ENCODE results near the gene ZSCAN16.
"Not testable (repeated sequence)": the region's sequence is repeated elsewhere in the genome, so short reads cannot be mapped to it uniquely, and the experiment has no call there.

Gene ZSCAN16

DNA sequence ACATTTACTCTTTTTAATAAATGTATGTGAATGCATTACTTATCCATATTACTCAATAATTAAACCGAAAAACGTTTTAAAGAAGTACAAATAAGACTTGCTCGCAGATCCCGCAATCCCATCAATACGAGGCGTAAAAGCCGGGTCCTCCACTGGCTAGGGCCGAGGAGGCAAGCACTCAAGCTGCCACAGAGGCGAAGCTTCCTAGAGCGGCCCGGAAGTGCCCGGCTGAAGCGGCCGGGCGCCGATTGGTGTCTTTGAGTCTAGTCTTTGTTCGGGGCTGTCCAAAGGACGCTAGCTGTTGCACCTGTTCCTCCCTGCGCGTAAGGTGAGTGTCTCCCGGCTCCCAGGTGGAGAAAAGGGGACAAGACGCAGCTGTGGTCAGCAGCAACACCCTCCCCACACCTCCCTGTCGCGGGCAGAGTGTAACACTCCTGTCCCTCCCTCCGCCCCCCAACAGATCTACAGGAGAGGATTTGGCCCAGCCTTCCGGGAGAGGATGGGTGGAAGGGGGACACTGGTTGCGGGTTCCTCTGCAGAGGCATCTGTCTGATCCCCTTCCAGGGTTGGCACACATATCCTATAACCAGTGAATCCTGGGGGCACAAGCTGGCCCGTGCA lies at the start of gene ZSCAN16:
Gene ZSCAN16 (plus strand): TSS at position 260 of the 621 bp plus-strand sequence. CDS start 835 bp downstream, outside the sequence.
- DNase-seq (ENCODE audit: low read depth in 2 of 2, low spot score in 1 of 2) = peak; percentile 33 to 49

DNA sequence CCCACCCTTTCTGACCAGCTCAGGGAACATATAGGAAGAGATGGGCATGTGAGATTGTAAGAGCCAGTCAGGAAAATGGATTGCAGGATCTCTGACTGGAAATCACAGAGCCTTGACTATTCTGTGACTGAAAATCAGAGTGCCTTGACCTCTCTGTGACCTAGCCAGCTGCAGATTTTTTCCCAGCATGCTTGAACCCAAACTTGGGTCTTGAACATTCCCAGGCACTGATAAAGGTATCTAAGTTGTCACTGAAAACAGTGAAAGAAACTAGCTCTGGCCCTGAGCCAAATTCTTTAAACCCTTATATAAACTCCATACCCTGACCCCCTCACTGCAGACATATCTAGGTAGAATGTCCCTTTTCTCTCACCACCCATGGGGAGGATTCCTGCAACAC lies 46.4 kb upstream of the ZSCAN16 start:
- DNase-seq (ENCODE audit: low read depth in 2 of 2, low spot score in 1 of 2) = no peak

DNA sequence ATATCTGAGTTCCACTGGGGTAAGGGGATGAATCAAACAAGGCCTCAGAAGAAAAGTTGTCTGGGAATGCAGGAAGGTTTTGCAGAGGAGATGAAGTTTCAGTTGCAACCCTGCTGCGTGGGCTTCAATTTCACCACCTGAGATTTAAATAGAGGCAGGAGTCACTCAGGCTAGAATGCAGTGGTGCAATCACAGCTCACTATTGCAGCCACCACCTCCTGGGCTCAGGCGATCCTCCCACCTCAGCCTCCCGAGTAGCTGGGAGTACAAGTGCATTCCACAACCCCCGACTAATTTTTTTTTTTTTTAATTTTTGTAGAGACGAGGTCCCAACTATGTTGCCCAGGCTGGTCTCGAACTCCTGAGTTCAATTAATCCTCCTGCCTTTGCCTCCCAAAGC lies 45.6 kb upstream of the ZSCAN16 start:
- DNase-seq (ENCODE audit: low read depth in 2 of 2, low spot score in 1 of 2) = no peak

DNA sequence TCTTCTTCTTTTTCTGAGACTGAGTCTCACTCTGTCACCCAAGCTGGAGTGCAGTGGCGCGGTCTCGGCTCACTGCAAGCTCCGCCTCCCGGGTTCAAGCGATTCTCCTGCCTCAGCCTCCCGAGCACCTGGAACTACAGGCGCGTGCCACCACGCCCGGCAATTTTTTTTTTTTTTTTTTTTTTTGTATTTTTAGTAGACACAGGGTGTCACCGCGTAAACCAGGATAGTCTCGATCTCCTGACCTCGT lies 44.1 kb upstream of the ZSCAN16 start, which contains the start of gene ZNF165:
Gene ZNF165 (plus strand): TSS at position 188 of the 250 bp plus-strand sequence. CDS start 4,913 bp downstream, outside the sequence.
- not testable (repeated sequence) for DNase-seq (ENCODE audit: low read depth in 2 of 2, low spot score in 1 of 2)

DNA sequence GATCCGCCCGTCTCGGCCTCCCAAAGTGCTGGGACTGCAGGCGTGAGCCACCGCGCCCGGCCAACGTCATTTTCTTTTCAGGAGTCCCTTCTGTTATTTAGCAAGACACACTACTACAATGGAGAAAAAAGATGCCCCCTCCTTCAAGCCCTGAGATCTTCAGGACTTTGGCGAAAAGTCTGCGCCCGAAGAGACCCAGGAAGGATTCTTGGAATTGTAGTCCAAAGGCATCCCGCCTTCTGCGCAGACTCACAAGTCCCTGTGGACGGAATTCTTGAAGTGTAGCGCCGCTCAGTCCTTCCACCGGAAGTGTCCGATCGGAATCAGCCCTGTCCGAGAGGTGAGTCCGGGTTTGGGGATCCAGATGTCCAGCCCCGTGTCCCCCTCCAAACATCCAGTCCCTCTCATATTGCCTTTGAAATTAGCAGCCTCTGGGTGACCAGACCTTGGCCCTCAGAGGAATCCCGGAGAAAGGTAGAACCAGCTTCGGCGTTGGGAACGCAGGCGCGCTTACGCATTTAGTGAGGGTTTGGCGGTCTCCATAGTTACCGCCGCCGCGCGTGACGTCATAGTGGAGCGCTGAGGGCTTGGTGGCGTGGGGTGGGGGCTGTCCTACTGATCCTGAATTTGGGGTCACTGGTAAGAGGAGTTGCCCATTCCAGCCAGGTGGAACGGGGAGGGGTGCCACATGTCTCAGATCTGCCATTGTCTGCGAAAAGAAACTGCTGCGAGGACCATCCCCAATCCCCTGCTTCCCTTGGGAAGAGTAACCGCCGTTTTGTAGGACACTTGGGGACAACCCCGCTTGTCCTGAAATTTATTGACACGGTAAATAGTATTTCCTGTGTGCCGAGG lies 43.6 kb upstream of the ZSCAN16 start:
- DNase-seq (ENCODE audit: low read depth in 2 of 2, low spot score in 1 of 2) = peak; percentile 80 to 87

DNA sequence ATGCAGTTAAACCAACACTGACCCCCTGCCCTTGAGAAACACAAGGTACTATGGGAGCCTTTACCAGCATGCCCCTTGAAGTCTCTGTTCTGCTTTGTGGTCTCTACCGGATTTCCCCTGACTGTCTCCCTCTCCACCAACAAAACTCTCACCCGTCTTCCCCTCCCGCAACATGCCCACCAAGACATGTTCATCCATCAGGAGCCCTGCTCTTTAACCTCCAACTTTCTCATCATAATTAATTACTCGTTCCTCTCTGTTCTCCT lies 43.0 kb upstream of the ZSCAN16 start:
- no peak for DNase-seq (ENCODE audit: low read depth in 2 of 2, low spot score in 1 of 2)

DNA sequence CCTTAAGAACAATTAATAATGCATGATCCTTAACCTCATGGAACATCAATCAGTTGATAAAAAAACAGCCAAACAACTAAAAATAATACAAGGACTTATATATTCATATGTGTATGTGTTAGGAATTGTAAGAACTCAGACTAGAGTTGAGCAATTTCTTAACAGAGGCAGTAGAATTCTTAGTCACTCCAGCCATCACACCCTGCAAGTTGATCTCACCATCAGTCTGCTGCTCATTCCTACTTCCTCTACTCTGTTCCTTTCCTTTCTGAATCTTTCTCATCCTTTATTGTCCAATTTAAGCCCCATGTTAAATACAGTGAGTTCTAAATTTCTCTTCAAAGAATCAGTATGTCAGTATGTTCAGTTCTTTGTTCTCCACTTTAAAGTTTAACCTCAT lies 41.5 kb upstream of the ZSCAN16 start:
- DNase-seq (ENCODE audit: low read depth in 2 of 2, low spot score in 1 of 2) = no peak

DNA sequence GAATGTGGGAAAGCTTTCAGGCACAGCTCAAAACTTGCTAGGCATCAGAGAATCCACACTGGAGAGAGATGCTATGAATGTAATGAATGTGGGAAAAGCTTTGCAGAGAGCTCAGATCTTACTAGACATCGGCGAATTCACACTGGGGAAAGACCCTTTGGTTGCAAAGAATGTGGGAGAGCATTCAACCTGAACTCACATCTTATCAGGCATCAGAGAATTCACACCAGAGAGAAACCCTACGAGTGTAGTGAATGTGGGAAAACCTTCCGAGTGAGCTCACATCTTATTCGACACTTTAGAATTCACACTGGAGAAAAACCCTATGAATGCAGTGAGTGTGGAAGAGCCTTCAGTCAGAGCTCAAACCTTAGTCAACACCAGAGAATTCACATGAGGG lies 35.4 kb upstream of the ZSCAN16 start:
- no peak for DNase-seq (ENCODE audit: low read depth in 2 of 2, low spot score in 1 of 2)

DNA sequence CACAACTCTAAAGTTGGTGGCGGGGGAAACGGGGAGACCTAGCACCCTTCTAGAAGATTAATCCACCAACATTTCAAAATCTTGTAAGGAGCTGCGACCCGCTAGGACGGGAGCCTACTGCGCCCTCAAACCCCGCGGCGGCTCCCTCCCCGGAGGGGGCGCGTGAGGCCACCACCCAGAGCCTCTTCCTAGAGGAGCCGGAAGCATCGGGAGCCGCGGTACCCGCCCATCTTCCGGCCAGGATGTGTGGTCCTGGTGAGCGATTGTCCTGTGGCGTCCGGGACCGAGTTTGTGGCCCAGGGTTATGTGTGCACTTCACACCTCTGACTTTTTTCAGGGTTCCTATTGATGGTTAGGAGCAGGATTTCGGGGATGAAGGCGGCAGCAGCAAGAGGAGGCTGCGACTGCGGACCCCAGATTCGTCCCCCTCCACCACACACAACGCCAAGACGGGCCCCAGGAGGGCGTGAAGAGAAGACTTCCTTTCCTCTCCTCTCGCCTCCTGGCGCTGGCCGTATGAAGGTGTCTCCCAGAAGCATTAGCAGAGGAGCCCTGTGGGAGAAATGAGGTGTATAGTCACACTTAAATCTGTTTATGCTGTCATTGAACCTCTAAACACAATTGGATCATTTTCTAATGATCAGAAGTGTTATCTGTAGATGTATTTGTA lies 33.4 kb upstream of the ZSCAN16 start:
- DNase-seq (ENCODE audit: low read depth in 2 of 2, low spot score in 1 of 2) = no peak

DNA sequence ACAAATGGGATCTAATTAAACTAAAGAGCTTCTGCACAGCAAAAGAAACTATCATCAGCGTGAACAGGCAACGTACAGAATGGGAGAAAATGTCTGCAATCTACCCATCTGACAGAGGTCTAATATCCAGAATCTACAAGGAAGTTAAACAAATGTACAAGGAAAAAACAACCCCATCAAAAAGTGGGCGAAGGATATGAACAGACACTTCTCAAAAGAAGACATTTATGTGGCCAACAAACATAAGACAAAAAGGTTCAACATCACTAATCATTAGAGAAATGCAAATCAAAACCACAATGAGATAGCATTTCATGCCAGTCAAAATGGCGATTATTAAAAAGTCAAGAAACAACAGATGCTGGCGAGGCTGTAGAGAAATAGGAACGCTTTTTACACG lies 22.2 kb upstream of the ZSCAN16 start:
- not testable (repeated sequence) for DNase-seq (ENCODE audit: low read depth in 2 of 2, low spot score in 1 of 2)

DNA sequence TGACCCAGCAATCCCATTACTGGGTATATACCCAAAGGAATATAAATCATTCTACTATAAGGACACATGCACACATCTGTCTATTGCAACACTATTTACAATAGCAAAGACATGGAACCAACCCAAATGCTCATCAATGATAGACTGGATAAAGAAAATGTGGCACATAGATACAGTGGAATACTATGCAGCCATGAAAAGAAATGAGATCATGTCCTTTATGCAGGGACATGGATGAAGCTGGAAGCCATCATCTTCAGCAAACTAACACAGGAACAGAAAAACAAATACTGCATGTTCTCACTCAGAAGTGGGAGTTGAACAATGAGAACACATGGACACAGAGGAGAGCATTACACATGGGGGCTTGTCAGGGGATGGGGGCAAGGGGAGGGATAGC lies 21.7 kb upstream of the ZSCAN16 start:
- not testable (repeated sequence) for DNase-seq (ENCODE audit: low read depth in 2 of 2, low spot score in 1 of 2)

DNA sequence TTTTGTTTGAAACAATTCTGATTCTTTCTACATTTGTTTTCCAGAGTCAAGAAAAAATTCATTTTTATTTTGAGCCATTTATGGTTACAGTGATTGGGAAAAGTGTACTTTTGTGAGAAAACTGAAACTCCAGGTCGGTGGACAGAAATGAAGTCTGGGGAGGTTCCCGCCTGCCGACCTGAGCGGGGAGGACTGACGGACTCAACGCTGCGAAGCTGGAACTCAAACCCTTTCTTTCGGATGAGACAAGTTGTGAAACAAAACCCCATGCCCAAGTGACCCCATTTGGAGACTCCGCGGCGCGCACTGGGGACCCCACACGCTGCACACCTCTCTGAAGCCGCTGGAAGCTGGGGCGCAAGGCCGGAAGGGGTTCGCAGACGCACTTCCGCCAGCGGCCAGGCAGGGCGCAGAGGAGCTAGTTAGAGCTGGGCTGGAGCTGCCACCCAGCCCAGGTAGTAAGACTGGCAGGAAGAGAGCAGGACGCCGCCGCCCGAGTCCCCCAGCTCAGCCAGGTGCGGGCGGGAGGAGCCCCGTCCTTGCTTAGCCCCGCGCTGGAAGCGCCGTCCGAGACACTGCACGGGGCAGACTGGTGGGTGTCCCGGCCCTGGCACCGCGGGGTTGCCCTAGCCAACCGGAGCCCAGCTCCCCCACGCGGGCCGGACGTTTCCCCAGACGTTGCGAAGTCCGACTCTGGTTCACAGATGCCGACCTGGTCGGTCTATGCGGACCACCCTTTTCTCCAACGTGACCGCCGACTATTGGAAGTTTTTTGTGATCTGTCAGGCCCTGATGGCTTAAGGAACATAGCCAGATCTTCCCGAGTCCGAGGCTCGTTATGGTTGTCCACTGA lies 19.8 kb upstream of the ZSCAN16 start:
- DNase-seq (ENCODE audit: low read depth in 2 of 2, low spot score in 1 of 2) = peak; percentile 63 to 70

DNA sequence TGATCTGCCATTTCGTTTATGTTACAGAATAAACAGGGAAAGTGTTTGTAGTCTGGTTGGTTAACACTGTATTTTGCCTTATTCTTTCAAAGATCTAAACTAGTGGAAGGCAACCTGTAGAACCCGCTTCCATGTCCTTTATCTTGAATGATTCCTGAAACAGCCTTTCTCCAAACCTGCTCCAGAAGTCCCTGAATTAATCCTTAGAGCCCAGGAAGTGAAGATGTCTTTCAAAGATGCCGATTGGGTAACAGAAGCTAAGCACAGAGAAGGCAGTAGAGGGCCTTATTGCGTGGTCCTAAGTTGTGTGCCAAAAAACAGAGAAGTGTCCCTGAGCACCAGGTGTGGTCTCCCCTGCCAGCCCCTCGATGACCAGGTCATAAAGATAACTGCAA lies 19.2 kb upstream of the ZSCAN16 start:
- no peak for DNase-seq (ENCODE audit: low read depth in 2 of 2, low spot score in 1 of 2)

DNA sequence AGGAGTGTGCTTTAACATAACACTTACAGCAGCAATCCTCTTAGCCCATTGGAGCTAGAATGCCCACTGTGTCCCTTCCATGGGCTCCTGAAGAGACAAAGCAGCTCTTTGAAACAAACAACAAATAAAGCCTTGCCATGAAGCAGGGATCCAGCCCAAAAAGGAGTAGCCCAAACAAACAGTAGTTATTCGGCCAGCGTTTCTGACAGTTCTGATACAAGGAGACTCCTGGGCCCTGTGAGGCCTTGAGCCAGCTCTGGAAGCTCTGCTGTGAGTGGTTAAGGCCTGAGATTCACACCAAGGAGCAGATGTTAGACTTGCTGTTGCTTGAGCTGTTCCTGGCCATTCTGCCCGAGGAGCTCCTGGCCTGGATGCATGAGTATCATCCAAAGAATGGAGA lies 16.9 kb upstream of the ZSCAN16 start:
- DNase-seq (ENCODE audit: low read depth in 2 of 2, low spot score in 1 of 2) = no peak

DNA sequence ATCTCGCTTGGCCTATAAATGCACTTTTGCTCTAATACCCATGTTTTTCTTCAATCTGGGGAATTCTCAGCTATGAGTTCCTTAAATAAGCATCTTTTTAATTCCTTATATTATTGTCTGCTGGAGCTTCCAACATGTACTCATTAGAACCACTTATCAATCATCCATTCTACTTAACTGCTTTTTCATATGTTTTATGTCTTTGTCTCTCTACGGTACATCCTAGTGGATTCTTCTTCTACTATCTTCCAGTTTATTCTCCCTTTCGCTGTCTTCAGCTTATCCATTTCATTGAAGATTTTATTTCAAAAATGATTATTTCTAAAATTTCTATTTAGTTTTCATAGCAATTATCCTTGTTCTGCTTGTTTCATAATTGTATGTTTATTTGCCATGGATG lies 12.4 kb upstream of the ZSCAN16 start:
- DNase-seq (ENCODE audit: low read depth in 2 of 2, low spot score in 1 of 2) = no peak

DNA sequence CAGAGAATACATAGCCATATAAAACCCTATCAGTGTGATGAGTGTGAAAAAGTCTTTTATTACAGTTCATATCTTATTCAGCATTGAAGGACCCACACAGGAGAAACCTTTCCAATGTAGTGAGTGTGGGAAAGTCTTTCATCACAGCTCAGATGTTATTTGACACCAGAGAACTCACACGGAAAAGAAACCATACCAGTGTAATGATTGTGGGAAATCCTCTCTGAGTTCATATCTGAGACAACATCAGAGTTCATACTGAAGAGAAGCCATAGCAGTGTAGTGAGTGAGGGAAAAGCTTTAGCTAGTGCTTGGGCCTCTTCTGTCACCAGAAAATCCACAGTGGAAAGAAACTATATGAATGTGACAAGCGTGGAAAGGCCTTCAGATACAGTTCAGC lies 8.6 kb upstream of the ZSCAN16 start:
- no peak for DNase-seq (ENCODE audit: low read depth in 2 of 2, low spot score in 1 of 2)

DNA sequence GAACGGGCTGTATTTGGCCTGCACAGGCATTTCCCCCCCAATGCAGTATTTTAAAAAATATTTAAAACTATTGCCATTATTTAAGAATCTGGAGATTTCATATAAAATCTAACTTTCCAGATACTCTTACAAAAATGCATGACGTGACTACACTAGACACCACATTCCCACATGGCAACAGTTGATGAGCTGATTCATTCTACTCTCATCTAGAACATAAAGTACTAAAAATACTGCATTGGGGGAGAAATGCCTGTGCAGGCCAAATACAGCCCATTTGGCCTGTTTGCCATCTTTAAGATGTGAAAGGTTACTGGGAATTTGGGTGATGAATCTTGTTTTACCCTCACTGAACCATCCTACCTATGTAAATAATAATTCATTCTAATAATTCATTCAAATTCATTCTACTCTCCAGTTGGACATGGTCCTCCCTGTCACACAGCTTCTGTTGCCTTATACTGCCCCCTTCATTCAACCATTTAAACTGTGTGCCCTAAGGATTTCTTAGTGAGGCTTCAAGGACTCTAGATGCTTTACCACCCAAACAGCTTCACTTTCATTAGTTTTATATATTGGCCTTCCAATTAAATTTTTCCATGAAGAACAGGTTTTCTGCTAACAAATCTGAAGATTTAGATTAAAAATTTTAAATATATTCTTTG lies 6.9 kb upstream of the ZSCAN16 start:
- DNase-seq (ENCODE audit: low read depth in 2 of 2, low spot score in 1 of 2) = no peak

DNA sequence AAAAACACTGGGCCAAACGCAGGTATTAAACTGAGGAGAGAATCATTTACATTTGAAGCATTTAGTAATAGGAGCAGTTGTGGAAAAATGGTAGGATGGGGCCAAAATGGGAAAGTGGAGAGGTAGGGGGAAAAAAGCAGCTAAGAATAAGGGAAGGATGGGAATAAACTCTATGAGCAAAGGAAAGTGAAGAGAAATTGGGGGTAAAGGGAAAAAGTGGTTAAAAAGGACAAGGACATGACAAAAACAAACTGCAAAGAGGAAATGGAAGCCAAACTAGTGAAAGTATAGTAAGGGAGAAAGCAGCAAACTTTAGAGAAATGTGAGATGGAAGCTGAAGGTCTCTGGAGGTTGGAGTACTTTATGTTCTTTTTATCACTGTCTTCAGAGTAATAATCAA lies 6.2 kb upstream of the ZSCAN16 start:
- DNase-seq (ENCODE audit: low read depth in 2 of 2, low spot score in 1 of 2) = no peak

DNA sequence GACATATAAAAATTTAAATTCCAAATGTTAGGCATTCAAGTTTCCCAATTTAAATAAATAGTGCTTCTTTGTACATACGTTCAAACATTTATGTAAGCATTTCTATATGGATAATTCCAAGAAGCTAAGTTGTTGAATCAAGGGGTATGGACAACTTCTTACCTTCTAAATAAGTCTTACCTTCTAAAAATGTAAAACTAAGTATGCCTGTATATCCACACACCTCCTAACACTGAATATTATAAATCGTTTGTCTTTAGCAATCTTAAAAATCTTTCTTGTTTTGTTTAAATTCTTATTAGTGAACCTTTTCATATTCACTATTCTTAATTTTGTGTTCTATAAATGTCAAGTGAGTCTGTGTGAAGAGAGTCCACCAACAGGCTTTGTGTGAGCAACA lies 2.5 kb upstream of the ZSCAN16 start:
- no peak for DNase-seq (ENCODE audit: low read depth in 2 of 2, low spot score in 1 of 2)

DNA sequence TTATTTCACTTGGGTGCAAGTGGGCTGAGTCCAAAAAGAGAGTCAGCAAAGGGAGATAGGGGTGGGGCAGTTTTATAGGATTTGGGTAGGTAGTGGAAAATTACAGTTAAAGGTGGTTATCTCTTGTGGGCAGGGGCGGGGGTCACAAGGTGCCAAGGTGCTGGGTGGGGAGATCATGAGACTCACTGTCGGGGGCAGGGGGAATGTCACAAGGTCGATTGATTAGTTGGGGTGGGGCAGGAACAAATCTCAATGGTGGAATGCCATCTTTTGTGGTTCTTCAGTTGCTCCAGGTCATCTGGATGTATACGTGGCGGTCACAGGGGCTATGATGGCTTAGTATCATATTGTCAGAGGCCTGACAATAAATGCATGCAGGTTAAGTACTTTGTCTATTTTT lies 2.1 kb upstream of the ZSCAN16 start:
- not testable (repeated sequence) for DNase-seq (ENCODE audit: low read depth in 2 of 2, low spot score in 1 of 2)

DNA sequence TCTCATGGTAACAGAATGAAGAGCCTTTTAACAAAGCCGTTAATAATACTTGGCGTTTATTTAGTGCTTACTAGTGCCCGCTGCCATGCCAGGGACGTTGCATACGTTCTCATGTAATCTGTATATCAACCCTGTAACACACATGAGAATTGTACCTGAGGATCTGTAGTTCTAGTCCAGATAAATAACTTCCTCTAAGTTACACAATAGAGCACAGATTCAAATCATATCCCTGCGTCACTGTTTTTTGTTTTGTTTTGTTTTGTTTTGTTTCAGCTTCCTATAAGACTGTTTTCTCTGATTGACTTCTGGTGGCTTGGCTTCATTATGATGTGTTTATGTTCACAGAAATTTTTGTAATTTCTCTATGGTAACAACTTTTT lies 553 bp downstream of the ZSCAN16 start:
- no peak for DNase-seq (ENCODE audit: low read depth in 2 of 2, low spot score in 1 of 2)
